ENCODE data around the gene NR3C2.
"Not testable (repeated sequence)": the region's sequence is repeated elsewhere in the genome, so short reads cannot be mapped to it uniquely, and the experiment has no call there.

The NR3C2 gene

GRCh38 chr4:148152868-148153625 is 289.2 kb downstream of the NR3C2 start:
- Histone ChIP-seq H3K4me1 (ENCODE audit: control insufficient read depth, insufficient read depth, low read length, poor library complexity, severe bottlenecking) (no peaks in the 10 kb centered on the region), H3K36me3 (ENCODE audit: control insufficient read depth, insufficient read depth, low read length) (peaks cover 6% of the 10 kb centered on the region), H3K4me3 (ENCODE audit: insufficient read depth, low read depth, low read length, poor library complexity, severe bottlenecking) (no peak overlapping the region), H3K9me3 (ENCODE audit: control insufficient read depth, low read length) (no peaks in the 10 kb centered on the region), H3K27ac (ENCODE audit: insufficient read depth, low read length, poor library complexity, severe bottlenecking) (no peak overlapping the region), H3K27me3 (replicated peaks; ENCODE audit: control insufficient read depth, insufficient read depth, low read length, poor library complexity, severe bottlenecking) (no peaks in the 10 kb centered on the region)
- no peak for DNase-seq

DNA sequence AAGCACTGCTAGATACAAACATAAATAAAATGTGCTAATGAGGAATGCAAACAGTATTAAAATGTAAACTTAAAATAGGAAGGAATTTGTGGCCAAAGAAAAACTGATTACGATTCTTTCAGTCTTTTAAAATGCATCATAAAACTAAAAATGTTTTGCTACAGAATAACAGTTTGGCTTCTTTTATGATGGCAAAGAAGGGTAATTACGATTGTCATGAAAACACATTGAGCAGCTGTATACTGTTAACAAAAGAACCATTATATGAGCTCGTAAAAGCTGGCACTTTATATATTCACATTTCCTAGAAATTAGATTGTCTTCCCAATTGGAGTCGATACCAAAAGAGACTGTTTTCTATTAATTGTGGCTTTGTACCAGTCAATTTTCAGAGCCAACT is 290.4 kb downstream of the NR3C2 start:
- H3K4me3 ChIP-seq (ENCODE audit: insufficient read depth, low read depth, low read length, poor library complexity, severe bottlenecking), result no peak overlapping the region
- H3K4me1 ChIP-seq (ENCODE audit: control insufficient read depth, insufficient read depth, low read length, poor library complexity, severe bottlenecking), result no peaks in the 10 kb centered on the region
- H3K27me3 ChIP-seq (replicated peaks; ENCODE audit: control insufficient read depth, insufficient read depth, low read length, poor library complexity, severe bottlenecking), result no peaks in the 10 kb centered on the region
- no peak for DNase-seq
- H3K27ac ChIP-seq (ENCODE audit: insufficient read depth, low read length, poor library complexity, severe bottlenecking), result no peak overlapping the region
- no peaks in the 10 kb centered on the region for H3K9me3 ChIP-seq (ENCODE audit: control insufficient read depth, low read length)
- peaks cover 8% of the 10 kb centered on the region for H3K36me3 ChIP-seq (ENCODE audit: control insufficient read depth, insufficient read depth, low read length)

GRCh38 chr4:148145475-148145874 is 296.7 kb downstream of the NR3C2 start:
- no peaks in the 10 kb centered on the region for H3K9me3 ChIP-seq (ENCODE audit: control insufficient read depth, low read length)
- no peaks in the 10 kb centered on the region for H3K4me1 ChIP-seq (ENCODE audit: control insufficient read depth, insufficient read depth, low read length, poor library complexity, severe bottlenecking)
- DNase-seq, result no peak
- no peak overlapping the region for H3K4me3 ChIP-seq (ENCODE audit: insufficient read depth, low read depth, low read length, poor library complexity, severe bottlenecking)
- no peaks in the 10 kb centered on the region for H3K27me3 ChIP-seq (replicated peaks; ENCODE audit: control insufficient read depth, insufficient read depth, low read length, poor library complexity, severe bottlenecking)
- peaks cover 7% of the 10 kb centered on the region for H3K36me3 ChIP-seq (ENCODE audit: control insufficient read depth, insufficient read depth, low read length)
- no peak overlapping the region for H3K27ac ChIP-seq (ENCODE audit: insufficient read depth, low read length, poor library complexity, severe bottlenecking)

DNA sequence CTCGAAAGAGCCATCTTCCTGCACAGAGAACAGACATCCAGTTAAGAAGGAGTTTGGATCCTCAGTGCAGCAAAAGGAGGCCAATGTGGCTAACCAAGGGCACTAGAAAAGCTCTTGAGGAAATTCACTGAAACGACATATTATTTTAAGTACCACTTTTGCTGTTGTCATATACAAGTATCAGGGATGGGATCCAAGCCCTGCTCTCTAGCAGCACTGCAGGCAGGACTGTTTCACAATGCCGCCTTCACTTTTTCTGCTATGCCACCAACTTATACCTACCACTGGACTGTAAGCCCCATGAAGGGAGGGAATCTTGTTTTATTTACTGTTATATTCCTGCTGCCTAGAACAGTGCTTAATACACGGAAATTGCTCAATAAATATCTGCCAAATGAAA is 299.0 kb downstream of the NR3C2 start:
- no peak overlapping the region for H3K27ac ChIP-seq (ENCODE audit: insufficient read depth, low read length, poor library complexity, severe bottlenecking)
- DNase-seq, result no peak

GRCh38 chr4:148141501-148141900 is 300.7 kb downstream of the NR3C2 start:
- no peak overlapping the region for H3K4me3 ChIP-seq (ENCODE audit: insufficient read depth, low read depth, low read length, poor library complexity, severe bottlenecking)
- no peaks in the 10 kb centered on the region for H3K27me3 ChIP-seq (replicated peaks; ENCODE audit: control insufficient read depth, insufficient read depth, low read length, poor library complexity, severe bottlenecking)
- H3K4me1 ChIP-seq (ENCODE audit: control insufficient read depth, insufficient read depth, low read length, poor library complexity, severe bottlenecking), result no peaks in the 10 kb centered on the region
- no peaks in the 10 kb centered on the region for H3K9me3 ChIP-seq (ENCODE audit: control insufficient read depth, low read length)
- peaks cover 4% of the 10 kb centered on the region for H3K36me3 ChIP-seq (ENCODE audit: control insufficient read depth, insufficient read depth, low read length)
- H3K27ac ChIP-seq (ENCODE audit: insufficient read depth, low read length, poor library complexity, severe bottlenecking), result no peak overlapping the region
- DNase-seq, result no peak

More for the DNA sequence above, 299.0 kb downstream of the NR3C2 start:
- Histone ChIP-seq H3K4me3 (ENCODE audit: insufficient read depth, low read depth, low read length, poor library complexity, severe bottlenecking) (no peak overlapping the region), H3K4me1 (ENCODE audit: control insufficient read depth, insufficient read depth, low read length, poor library complexity, severe bottlenecking) (no peaks in the 10 kb centered on the region), H3K36me3 (ENCODE audit: control insufficient read depth, insufficient read depth, low read length) (peaks cover 7% of the 10 kb centered on the region), H3K27me3 (replicated peaks; ENCODE audit: control insufficient read depth, insufficient read depth, low read length, poor library complexity, severe bottlenecking) (no peaks in the 10 kb centered on the region), H3K9me3 (ENCODE audit: control insufficient read depth, low read length) (no peaks in the 10 kb centered on the region)

GRCh38 chr4:148126825-148127224 is 315.4 kb downstream of the NR3C2 start:
- Histone ChIP-seq H3K27me3 (replicated peaks; ENCODE audit: control insufficient read depth, insufficient read depth, low read length, poor library complexity, severe bottlenecking) (no peaks in the 10 kb centered on the region), H3K36me3 (ENCODE audit: control insufficient read depth, insufficient read depth, low read length) (no peaks in the 10 kb centered on the region)
- no peak for DNase-seq

DNA sequence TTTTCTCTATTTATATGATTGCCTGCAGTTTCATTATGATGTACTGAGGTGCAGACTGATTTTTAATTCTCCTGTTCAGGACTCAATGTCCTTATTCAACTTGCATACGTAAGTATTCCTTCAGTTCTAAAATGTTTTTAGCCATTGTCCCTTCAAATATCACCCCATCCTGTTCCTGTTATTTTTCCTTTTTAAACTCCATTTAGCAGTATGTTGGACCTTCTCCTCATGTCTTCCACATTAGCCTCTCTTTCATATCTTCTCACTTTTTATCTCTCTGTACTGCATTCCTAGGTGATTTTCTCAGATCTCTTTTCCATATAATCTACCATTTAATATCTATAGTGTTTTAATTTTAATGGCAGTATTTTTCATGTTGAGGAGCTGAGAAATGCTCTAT is 317.7 kb downstream of the NR3C2 start:
- no peak overlapping the region for H3K27ac ChIP-seq (ENCODE audit: insufficient read depth, low read length, poor library complexity, severe bottlenecking)
- no peaks in the 10 kb centered on the region for H3K9me3 ChIP-seq (ENCODE audit: control insufficient read depth, low read length)
- H3K36me3 ChIP-seq (ENCODE audit: control insufficient read depth, insufficient read depth, low read length), result no peaks in the 10 kb centered on the region
- H3K4me3 ChIP-seq (ENCODE audit: insufficient read depth, low read depth, low read length, poor library complexity, severe bottlenecking), result no peak overlapping the region
- no peak for DNase-seq
- H3K4me1 ChIP-seq (ENCODE audit: control insufficient read depth, insufficient read depth, low read length, poor library complexity, severe bottlenecking), result no peaks in the 10 kb centered on the region
- no peaks in the 10 kb centered on the region for H3K27me3 ChIP-seq (replicated peaks; ENCODE audit: control insufficient read depth, insufficient read depth, low read length, poor library complexity, severe bottlenecking)

More at GRCh38 chr4:148126825-148127224, 315.4 kb downstream of the NR3C2 start:
- Histone ChIP-seq H3K4me3 (ENCODE audit: insufficient read depth, low read depth, low read length, poor library complexity, severe bottlenecking) (no peak overlapping the region), H3K4me1 (ENCODE audit: control insufficient read depth, insufficient read depth, low read length, poor library complexity, severe bottlenecking) (no peaks in the 10 kb centered on the region), H3K9me3 (ENCODE audit: control insufficient read depth, low read length) (no peaks in the 10 kb centered on the region), H3K27ac (ENCODE audit: insufficient read depth, low read length, poor library complexity, severe bottlenecking) (no peak overlapping the region)

DNA sequence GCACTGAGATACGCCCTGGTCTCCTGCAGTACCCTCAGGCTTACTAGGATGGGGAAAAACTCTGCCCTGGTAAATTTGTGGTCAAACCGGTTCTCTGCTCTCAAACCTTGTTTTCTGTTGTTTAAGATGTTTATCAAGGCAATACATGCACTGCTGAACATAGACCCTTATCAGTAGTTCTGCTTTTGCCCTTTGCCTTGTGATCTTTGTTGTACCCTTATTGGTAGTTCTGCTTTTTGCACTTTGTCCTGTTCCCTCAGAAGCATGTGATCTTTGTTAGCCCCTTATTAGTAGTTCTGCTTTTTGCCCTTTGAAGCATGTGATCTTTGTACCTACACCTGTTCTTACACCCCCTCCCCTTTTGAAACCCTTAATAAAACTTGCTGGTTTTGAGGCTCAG is 319.1 kb downstream of the NR3C2 start:
- not testable (repeated sequence) for DNase-seq; H3K9me3 ChIP-seq (ENCODE audit: control insufficient read depth, low read length); H3K27ac ChIP-seq (ENCODE audit: insufficient read depth, low read length, poor library complexity, severe bottlenecking); H3K4me1 ChIP-seq (ENCODE audit: control insufficient read depth, insufficient read depth, low read length, poor library complexity, severe bottlenecking); H3K27me3 ChIP-seq (replicated peaks; ENCODE audit: control insufficient read depth, insufficient read depth, low read length, poor library complexity, severe bottlenecking); H3K36me3 ChIP-seq (ENCODE audit: control insufficient read depth, insufficient read depth, low read length); H3K4me3 ChIP-seq (ENCODE audit: insufficient read depth, low read depth, low read length, poor library complexity, severe bottlenecking)

DNA sequence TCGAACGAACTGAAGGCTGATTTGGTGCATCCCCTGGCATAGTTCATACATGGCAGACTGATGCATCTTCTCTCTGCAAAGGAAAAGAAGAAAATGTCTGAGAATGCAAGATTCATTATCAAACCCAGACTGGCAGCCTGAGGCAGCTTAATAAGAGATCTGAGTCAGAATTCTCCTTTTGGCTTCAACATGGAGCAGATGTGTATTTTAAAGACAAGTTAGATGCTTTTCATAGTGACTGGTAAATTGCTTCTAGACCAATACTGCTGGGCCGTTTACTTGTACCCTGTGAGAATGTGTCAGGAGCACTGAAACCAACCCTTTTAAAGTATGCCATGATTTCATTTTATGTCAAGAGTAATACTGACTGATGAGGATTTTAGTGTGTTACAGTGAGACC is 322.0 kb downstream of the NR3C2 start:
- no peak for DNase-seq
- Histone ChIP-seq H3K9me3 (ENCODE audit: control insufficient read depth, low read length) (no peaks in the 10 kb centered on the region), H3K4me3 (ENCODE audit: insufficient read depth, low read depth, low read length, poor library complexity, severe bottlenecking) (no peak overlapping the region), H3K27me3 (replicated peaks; ENCODE audit: control insufficient read depth, insufficient read depth, low read length, poor library complexity, severe bottlenecking) (no peaks in the 10 kb centered on the region), H3K36me3 (ENCODE audit: control insufficient read depth, insufficient read depth, low read length) (no peaks in the 10 kb centered on the region), H3K27ac (ENCODE audit: insufficient read depth, low read length, poor library complexity, severe bottlenecking) (no peak overlapping the region), H3K4me1 (ENCODE audit: control insufficient read depth, insufficient read depth, low read length, poor library complexity, severe bottlenecking) (no peaks in the 10 kb centered on the region)

GRCh38 chr4:148118633-148119032 is 323.6 kb downstream of the NR3C2 start:
- no peaks in the 10 kb centered on the region for H3K27me3 ChIP-seq (replicated peaks; ENCODE audit: control insufficient read depth, insufficient read depth, low read length, poor library complexity, severe bottlenecking)
- H3K9me3 ChIP-seq (ENCODE audit: control insufficient read depth, low read length), result no peaks in the 10 kb centered on the region
- no peaks in the 10 kb centered on the region for H3K36me3 ChIP-seq (ENCODE audit: control insufficient read depth, insufficient read depth, low read length)
- no peak for DNase-seq
- no peak overlapping the region for H3K4me3 ChIP-seq (ENCODE audit: insufficient read depth, low read depth, low read length, poor library complexity, severe bottlenecking)
- H3K27ac ChIP-seq (ENCODE audit: insufficient read depth, low read length, poor library complexity, severe bottlenecking), result no peak overlapping the region
- H3K4me1 ChIP-seq (ENCODE audit: control insufficient read depth, insufficient read depth, low read length, poor library complexity, severe bottlenecking), result no peaks in the 10 kb centered on the region

Data from effector memory CD4-positive, alpha-beta T cell (primary cell).